KOPT-K1 (cell line): ENCODE measurements around the gene PTPRCAP.
"Not testable (repeated sequence)": the region's sequence is repeated elsewhere in the genome, so short reads cannot be mapped to it uniquely, and the experiment has no call there.

Experiments used
- H3K27ac ChIP-seq: fragments of 200-600 bp; sonication (generic); 2 replicates; pipeline ENCODE4 v1.5.1; 2016; ENCODE audit warnings: antibody characterized with exemption, mild to moderate bottlenecking, low read depth, low read length; ENCODE audit not compliant: poor library complexity, severe bottlenecking
- H3K36me3 ChIP-seq: fragments of 200-600 bp; sonication (generic); 2 replicates; pipeline ENCODE4 v1.5.1; 2017; ENCODE audit warnings: antibody characterized with exemption, mild to moderate bottlenecking, low read length, moderate library complexity; ENCODE audit not compliant: insufficient read depth
- H3K9me3 ChIP-seq: fragments of 200-600 bp; sonication (generic); 2 replicates; pipeline ENCODE4 v1.5.1; 2017; ENCODE audit warnings: antibody characterized with exemption, low read length, mild to moderate bottlenecking; ENCODE audit not compliant: insufficient read depth, poor library complexity, severe bottlenecking

The PTPRCAP gene

GRCh38 chr11:67405688-67406339, 31.7 kb downstream of the PTPRCAP start:
- Histone ChIP-seq H3K9me3 (no peaks in the 10 kb centered on the region), H3K27ac (peak overlapping the region; percentile 96), H3K36me3 (peaks cover 48% of the 10 kb centered on the region)

- Histone ChIP-seq H3K36me3 (peaks cover 49% of the 10 kb centered on the region), H3K27ac (peak overlapping the region; percentile 96), H3K9me3 (no peaks in the 10 kb centered on the region)
These were observed 32.3 kb downstream of the PTPRCAP start for GRCh38 chr11:67405196-67405567.

- Histone ChIP-seq H3K9me3 (no peaks in the 10 kb centered on the region), H3K27ac (peak overlapping the region; percentile 96), H3K36me3 (peaks cover 48% of the 10 kb centered on the region)
These were observed 32.8 kb downstream of the PTPRCAP start for GRCh38 chr11:67404515-67405195.

GRCh38 chr11:67403085-67403484, 34.4 kb downstream of the PTPRCAP start:
- H3K9me3 ChIP-seq: not testable (repeated sequence)
- peak overlapping the region; percentile 96 for H3K27ac ChIP-seq
- H3K36me3 ChIP-seq: peaks cover 62% of the 10 kb centered on the region

GRCh38 chr11:67402192-67402839, 35.2 kb downstream of the PTPRCAP start:
- peak overlapping the region; percentile 96 for H3K27ac ChIP-seq
- peaks cover 62% of the 10 kb centered on the region for H3K36me3 ChIP-seq
- H3K9me3 ChIP-seq: not testable (repeated sequence)

GRCh38 chr11:67401495-67402191, 35.8 kb downstream of the PTPRCAP start, which contains the start of gene PPP1CA:
Gene PPP1CA, minus strand, starts transcription at chr11:67401858. Its CDS starts 76 bp downstream, at chr11:67401782.
- Histone ChIP-seq H3K9me3 (no peaks in the 10 kb centered on the region), H3K27ac (peak within 1 kb of the TSS; percentile 96), H3K36me3 (peaks cover 62% of the 10 kb centered on the region)

GRCh38 chr11:67400942-67401494, 36.5 kb downstream of the PTPRCAP start:
- H3K9me3 ChIP-seq: no peaks in the 10 kb centered on the region
- H3K27ac ChIP-seq: peak overlapping the region; percentile 96
- peaks cover 62% of the 10 kb centered on the region for H3K36me3 ChIP-seq

- Histone ChIP-seq H3K9me3 (no peaks in the 10 kb centered on the region), H3K36me3 (peaks cover 62% of the 10 kb centered on the region), H3K27ac (peak overlapping the region; percentile 96)
These were observed 37.1 kb downstream of the PTPRCAP start for GRCh38 chr11:67400251-67400941.

GRCh38 chr11:67398661-67399563, 38.6 kb downstream of the PTPRCAP start:
- H3K27ac ChIP-seq: peak overlapping the region; percentile 0
- H3K36me3 ChIP-seq: peaks cover 70% of the 10 kb centered on the region
- H3K9me3 ChIP-seq: no peaks in the 10 kb centered on the region

GRCh38 chr11:67397986-67398660, 39.4 kb downstream of the PTPRCAP start:
- Histone ChIP-seq H3K36me3 (peaks cover 77% of the 10 kb centered on the region), H3K27ac (peak overlapping the region; percentile 54), H3K9me3 (no peaks in the 10 kb centered on the region)

- no peaks in the 10 kb centered on the region for H3K9me3 ChIP-seq
- peaks cover 78% of the 10 kb centered on the region for H3K36me3 ChIP-seq
- peak overlapping the region; percentile 54 for H3K27ac ChIP-seq
These were observed 39.9 kb downstream of the PTPRCAP start for GRCh38 chr11:67397536-67397935.

GRCh38 chr11:67396587-67397389, 40.7 kb downstream of the PTPRCAP start:
- Histone ChIP-seq H3K9me3 (no peaks in the 10 kb centered on the region), H3K27ac (peak overlapping the region; percentile 54), H3K36me3 (peaks cover 78% of the 10 kb centered on the region)

- peak overlapping the region; percentile 54 for H3K27ac ChIP-seq
- H3K36me3 ChIP-seq: peaks cover 78% of the 10 kb centered on the region
- no peaks in the 10 kb centered on the region for H3K9me3 ChIP-seq
These were observed 41.3 kb downstream of the PTPRCAP start for GRCh38 chr11:67396259-67396581.
